Endodermal cell (in vitro differentiated cells): ENCODE results near the gene DENND1A. TPM values are rescaled to one million over a fixed set of nuclear protein-coding genes. Genes with fewer than 3 reads are reported as not detected.
"Not testable (repeated sequence)": the region's sequence is repeated elsewhere in the genome, so short reads cannot be mapped to it uniquely, and the experiment has no call there.

ENCODE experiments used
- DNase-seq: peaks from one replicate; pipeline ENCODE4 v3.0.0-alpha.2; 2017
- H3K27ac ChIP-seq: 2 replicates; pipeline ENCODE4 v1.5.1; 2013; ENCODE audit warnings: mild to moderate bottlenecking, low read depth, low read length, moderate library complexity
- H3K27me3 ChIP-seq: 2 replicates; pipeline ENCODE4 v1.6.1; 2013; ENCODE audit warnings: mild to moderate bottlenecking, low read length, moderate library complexity; ENCODE audit not compliant: insufficient read depth, control insufficient read depth, poor library complexity, severe bottlenecking
- H3K36me3 ChIP-seq: 2 replicates; pipeline ENCODE4 v1.7.0; 2013; ENCODE audit warnings: mild to moderate bottlenecking, low read length, moderate library complexity; ENCODE audit not compliant: control insufficient read depth, insufficient read depth
- H3K4me1 ChIP-seq: one replicate; pipeline ENCODE4 v1.7.0; 2013; ENCODE audit warnings: low read length; ENCODE audit not compliant: control insufficient read depth, insufficient read depth
- H3K4me3 ChIP-seq: 2 replicates; pipeline ENCODE4 v1.5.1; 2013; ENCODE audit warnings: mild to moderate bottlenecking, low read length, moderate library complexity
- H3K9ac ChIP-seq: 2 replicates; pipeline ENCODE4 v1.6.1; 2013; ENCODE audit warnings: mild to moderate bottlenecking, low read length, moderate library complexity; ENCODE audit not compliant: poor library complexity, severe bottlenecking; ENCODE audit errors: extremely low read depth
- H3K9me3 ChIP-seq: 2 replicates; pipeline ENCODE4 v1.6.1; 2013; ENCODE audit warnings: mild to moderate bottlenecking, low read length, moderate library complexity; ENCODE audit not compliant: control insufficient read depth
- H3K27ac Mint-ChIP-seq: 2 replicates; pipeline ENCODE4 v1.8.0; 2020; ENCODE audit warnings: mixed read lengths
- H3K27me3 Mint-ChIP-seq: 2 replicates; pipeline ENCODE4 v1.8.0; 2021; ENCODE audit warnings: mild to moderate bottlenecking, mixed read lengths; ENCODE audit not compliant: insufficient read depth
- H3K36me3 Mint-ChIP-seq: 2 replicates; pipeline ENCODE4 v1.8.0; 2020; ENCODE audit warnings: low read depth, mixed read lengths
- H3K4me1 Mint-ChIP-seq: 2 replicates; pipeline ENCODE4 v1.8.0; 2020; ENCODE audit warnings: mixed read lengths
- H3K4me3 Mint-ChIP-seq: 2 replicates; pipeline ENCODE4 v1.8.0; 2020; ENCODE audit warnings: mild to moderate bottlenecking, moderate library complexity, mixed read lengths
- H3K9me3 Mint-ChIP-seq: 2 replicates; pipeline ENCODE4 v1.8.0; 2020; ENCODE audit warnings: mild to moderate bottlenecking, mixed read lengths
- WGBS, 2 experiments: methylation state at CpG; one replicate each; pipeline versions ENCODE4 v1.1.5 to v1.1.7; 2013; ENCODE audit warnings: missing lambda C conversion rate in 2 of 2, mixed read lengths in 1 of 2; ENCODE audit not compliant: insufficient coverage in 1 of 2, insufficient read length in 1 of 2; 5-methylcytosine and 5-hydroxymethylcytosine counted together
- long read RNA-seq, 4 experiments: library from polyadenylated mRNA in 2 of 4; library from RNA in 1 of 4; library from capped mRNA in 1 of 4; stranded (forward) in 3 of 4; unstranded in 1 of 4; transcript quantifications; one replicate each; pipeline ENCODE4 v2.0.0, GENCODE V29; 2020 to 2021; ENCODE audit warnings: inconsistent platforms in 1 of 4
- polyA plus RNA-seq, 2 experiments: library from polyadenylated mRNA; stranded (reverse); fragments of 50-300 nt; gene quantifications; one replicate each; pipeline ENCODE4 v1.2.3, GENCODE V29; 2013
- total RNA-seq, 2 donors: library from RNA; stranded (reverse); fragmentation: NEBNext Ultra II Directional in 1 of 2; extraction: Animal tissue kit (Norgen Biotek cat#: 25700) in 1 of 2; gene quantifications; 2 replicates in 1 of 2; 3 replicates in 1 of 2; pipeline ENCODE4 v1.2.1, GENCODE V29; 2021
- TF ChIP-seq, protein P1 (sequence below): fragments of 200-600 bp; sonication (generic); conservative IDR thresholded peaks from 2 replicates; pipeline ENCODE4 v1.5.0; 2021; ENCODE audit warnings: antibody characterized with exemption, mild to moderate bottlenecking

The DENND1A gene, protein sequence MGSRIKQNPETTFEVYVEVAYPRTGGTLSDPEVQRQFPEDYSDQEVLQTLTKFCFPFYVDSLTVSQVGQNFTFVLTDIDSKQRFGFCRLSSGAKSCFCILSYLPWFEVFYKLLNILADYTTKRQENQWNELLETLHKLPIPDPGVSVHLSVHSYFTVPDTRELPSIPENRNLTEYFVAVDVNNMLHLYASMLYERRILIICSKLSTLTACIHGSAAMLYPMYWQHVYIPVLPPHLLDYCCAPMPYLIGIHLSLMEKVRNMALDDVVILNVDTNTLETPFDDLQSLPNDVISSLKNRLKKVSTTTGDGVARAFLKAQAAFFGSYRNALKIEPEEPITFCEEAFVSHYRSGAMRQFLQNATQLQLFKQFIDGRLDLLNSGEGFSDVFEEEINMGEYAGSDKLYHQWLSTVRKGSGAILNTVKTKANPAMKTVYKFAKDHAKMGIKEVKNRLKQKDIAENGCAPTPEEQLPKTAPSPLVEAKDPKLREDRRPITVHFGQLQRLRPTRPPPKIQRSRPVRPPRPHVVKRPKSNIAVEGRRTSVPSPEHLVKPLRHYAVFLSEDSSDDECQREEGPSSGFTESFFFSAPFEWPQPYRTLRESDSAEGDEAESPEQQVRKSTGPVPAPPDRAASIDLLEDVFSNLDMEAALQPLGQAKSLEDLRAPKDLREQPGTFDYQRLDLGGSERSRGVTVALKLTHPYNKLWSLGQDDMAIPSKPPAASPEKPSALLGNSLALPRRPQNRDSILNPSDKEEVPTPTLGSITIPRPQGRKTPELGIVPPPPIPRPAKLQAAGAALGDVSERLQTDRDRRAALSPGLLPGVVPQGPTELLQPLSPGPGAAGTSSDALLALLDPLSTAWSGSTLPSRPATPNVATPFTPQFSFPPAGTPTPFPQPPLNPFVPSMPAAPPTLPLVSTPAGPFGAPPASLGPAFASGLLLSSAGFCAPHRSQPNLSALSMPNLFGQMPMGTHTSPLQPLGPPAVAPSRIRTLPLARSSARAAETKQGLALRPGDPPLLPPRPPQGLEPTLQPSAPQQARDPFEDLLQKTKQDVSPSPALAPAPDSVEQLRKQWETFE
- total RNA-seq: 10 to 100 TPM; 29.5 to 38.4 TPM
- 16.5 TPM for polyA plus RNA-seq (2013, experiment 1 of 2)
- polyA plus RNA-seq (2013, experiment 2 of 2): 15.8 TPM
- long read RNA-seq, experiment 1, partial matches to known transcripts: 2 of 13 reads
- long read RNA-seq, experiment 1, other reads (novel, unspliced or antisense): 9 of 13 reads
- long read RNA-seq, experiment 2, full-length matches to known transcripts: 8 of 21 reads
- long read RNA-seq, experiment 2, partial matches to known transcripts: 4 of 21 reads
- long read RNA-seq, experiment 2, other reads (novel, unspliced or antisense): 9 of 21 reads
- long read RNA-seq, experiment 3, partial matches to known transcripts: 2 of 17 reads
- long read RNA-seq, experiment 3, other reads (novel, unspliced or antisense): 14 of 17 reads
- long read RNA-seq, experiment 4, partial matches to known transcripts: 1 of 5 reads
- long read RNA-seq, experiment 4, other reads (novel, unspliced or antisense): 4 of 5 reads

DNA sequence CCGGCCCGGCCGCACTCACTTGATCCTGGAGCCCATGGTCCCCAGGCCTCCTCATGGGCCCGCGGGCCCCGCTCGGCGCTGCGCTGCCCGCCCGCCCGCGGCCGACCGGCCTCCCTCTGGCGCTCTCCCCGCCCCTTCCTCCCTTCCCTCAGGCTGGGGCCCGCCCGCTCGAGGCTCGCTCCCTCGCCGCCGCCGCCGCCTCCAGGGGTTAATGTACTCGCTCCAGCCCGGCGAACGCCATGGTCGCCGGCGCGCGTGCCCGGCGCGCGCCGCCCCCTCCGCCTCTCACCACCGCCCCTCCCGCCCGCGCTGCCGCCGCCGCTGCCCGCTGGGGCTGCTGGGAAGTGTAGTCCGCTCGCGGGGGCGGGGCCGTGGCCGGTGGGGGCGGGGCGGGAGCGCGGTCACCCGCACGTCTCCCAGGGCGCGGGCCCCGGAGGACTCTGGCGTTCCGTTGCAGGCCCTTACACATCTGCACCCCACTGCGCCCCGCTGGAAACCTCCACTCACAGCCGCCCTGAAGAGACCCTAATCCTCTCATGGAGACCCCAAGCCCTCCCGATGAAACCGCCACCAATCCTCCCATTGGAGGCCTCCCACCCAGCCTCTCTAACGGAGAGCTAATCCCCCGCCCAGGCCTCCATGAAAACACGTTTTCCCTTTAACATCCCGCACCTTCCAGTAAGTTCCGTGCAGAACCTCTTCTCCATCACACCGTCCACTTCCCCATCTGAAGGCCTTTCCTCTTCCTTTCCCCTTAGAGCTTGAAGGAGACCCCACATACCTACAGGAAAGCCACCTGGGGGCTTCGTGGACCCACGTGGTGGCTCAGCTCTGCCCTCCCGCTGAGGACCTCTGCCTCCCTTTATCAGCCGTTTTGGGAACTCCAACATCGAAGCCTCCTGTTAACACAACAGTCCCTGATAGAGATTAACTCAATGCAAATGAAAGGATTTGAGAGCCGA, at the start of gene DENND1A:
Gene DENND1A, minus strand, starts transcription at position 257 of the 962 bp plus-strand sequence. Its CDS starts 221 bp downstream, at position 36.
- no peaks in the 10 kb centered on the region for H3K9me3 ChIP-seq
- peak within 1 kb of the TSS; percentile 88 for H3K4me3 ChIP-seq
- Mint-ChIP-seq H3K4me3 (peak within 1 kb of the TSS; percentile 78), H3K27me3 (peaks cover 6% of the 10 kb centered on the region), H3K4me1 (peaks cover 52% of the 10 kb centered on the region), H3K9me3 (no peaks in the 10 kb centered on the region), H3K36me3 (peaks cover under 1% of the 10 kb centered on the region), H3K27ac (peak within 1 kb of the TSS; percentile 92)
- no peaks in the 10 kb centered on the region for H3K36me3 ChIP-seq
- WGBS, 2 experiments: 6 to 40% methylated on average over 16 to 83 of the region's 83 CpGs
- no peaks in the 10 kb centered on the region for H3K27me3 ChIP-seq
- peaks cover 5% of the 10 kb centered on the region for H3K4me1 ChIP-seq
- peak within 1 kb of the TSS; percentile 51 for H3K9ac ChIP-seq
- TF ChIP-seq, protein P1, sequence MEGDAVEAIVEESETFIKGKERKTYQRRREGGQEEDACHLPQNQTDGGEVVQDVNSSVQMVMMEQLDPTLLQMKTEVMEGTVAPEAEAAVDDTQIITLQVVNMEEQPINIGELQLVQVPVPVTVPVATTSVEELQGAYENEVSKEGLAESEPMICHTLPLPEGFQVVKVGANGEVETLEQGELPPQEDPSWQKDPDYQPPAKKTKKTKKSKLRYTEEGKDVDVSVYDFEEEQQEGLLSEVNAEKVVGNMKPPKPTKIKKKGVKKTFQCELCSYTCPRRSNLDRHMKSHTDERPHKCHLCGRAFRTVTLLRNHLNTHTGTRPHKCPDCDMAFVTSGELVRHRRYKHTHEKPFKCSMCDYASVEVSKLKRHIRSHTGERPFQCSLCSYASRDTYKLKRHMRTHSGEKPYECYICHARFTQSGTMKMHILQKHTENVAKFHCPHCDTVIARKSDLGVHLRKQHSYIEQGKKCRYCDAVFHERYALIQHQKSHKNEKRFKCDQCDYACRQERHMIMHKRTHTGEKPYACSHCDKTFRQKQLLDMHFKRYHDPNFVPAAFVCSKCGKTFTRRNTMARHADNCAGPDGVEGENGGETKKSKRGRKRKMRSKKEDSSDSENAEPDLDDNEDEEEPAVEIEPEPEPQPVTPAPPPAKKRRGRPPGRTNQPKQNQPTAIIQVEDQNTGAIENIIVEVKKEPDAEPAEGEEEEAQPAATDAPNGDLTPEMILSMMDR: no peak
- H3K27ac ChIP-seq: no peak within 1 kb of the TSS
- DNase-seq: peak; percentile 98

DNA sequence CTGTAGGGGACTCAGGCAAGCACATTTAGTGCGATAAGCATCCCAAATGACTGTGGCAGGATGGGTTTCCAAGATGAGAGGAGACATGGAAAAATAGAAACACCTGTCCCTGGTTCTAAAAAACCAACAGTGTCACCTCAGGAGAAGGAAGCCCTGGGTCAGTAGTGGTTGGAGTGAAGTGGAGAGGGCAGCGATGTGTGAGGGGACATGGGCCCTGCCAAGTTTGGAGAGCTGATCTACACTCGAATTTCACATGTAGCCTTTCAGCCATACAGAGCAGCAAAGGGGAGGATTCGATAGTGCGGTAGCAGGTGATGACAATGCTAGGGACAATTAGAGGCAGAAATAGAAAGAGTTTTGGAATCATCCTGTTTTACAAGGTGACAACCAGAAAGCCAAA, 49.1 kb upstream of the DENND1A start:
- no peak overlapping the region for H3K4me3 ChIP-seq
- Mint-ChIP-seq H3K9me3 (no peaks in the 10 kb centered on the region), H3K27me3 (peaks cover 57% of the 10 kb centered on the region), H3K36me3 (no peaks in the 10 kb centered on the region), H3K4me1 (no peaks in the 10 kb centered on the region), H3K4me3 (no peak overlapping the region), H3K27ac (no peak overlapping the region)
- H3K27me3 ChIP-seq: peaks cover 34% of the 10 kb centered on the region
- H3K9me3 ChIP-seq: no peaks in the 10 kb centered on the region
- TF ChIP-seq, protein P1: no peak
- 86 to 92% methylated on average over 3 to 4 of the region's 5 CpGs for WGBS, 2 experiments
- no peak overlapping the region for H3K27ac ChIP-seq
- H3K4me1 ChIP-seq: no peaks in the 10 kb centered on the region
- no peak for DNase-seq
- no peak overlapping the region for H3K9ac ChIP-seq
- H3K36me3 ChIP-seq: no peaks in the 10 kb centered on the region

DNA sequence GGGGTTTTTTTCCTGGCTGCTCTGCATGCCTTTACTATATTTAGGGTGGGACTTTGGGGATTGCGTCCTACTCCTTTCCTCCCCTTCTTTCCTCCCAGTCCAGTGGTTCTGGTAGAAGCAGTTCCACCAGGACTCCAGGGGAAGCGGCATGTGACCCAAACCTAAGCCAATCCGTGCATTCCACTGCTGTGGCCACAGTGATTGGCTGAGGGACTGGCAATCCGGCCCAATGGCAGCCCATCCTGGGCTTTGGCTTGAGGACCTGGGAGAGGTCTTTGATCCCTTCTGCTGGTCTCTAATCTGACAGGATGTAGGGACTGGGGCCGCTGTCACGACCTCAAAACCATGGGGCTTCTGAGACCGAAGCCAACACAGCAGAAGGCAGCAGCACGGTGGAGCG, 46.7 kb upstream of the DENND1A start:
- 74% methylated on average over 2 of the region's 9 CpGs; no CpG with 5 or more reads in 1 of the 2 experiments for WGBS, 2 experiments
- not testable (repeated sequence) for H3K27ac ChIP-seq, H3K4me3 ChIP-seq, H3K36me3 ChIP-seq, H3K9ac ChIP-seq, DNase-seq, H3K4me3 Mint-ChIP-seq, H3K36me3 Mint-ChIP-seq, H3K9me3 Mint-ChIP-seq, H3K4me1 ChIP-seq, H3K9me3 ChIP-seq, H3K4me1 Mint-ChIP-seq, H3K27ac Mint-ChIP-seq
- H3K27me3 ChIP-seq: peaks cover 23% of the 10 kb centered on the region
- peaks cover 37% of the 10 kb centered on the region for H3K27me3 Mint-ChIP-seq
